DOHH2 (cell line): ENCODE results near the gene KIAA1549.

Source experiments
- H3F3A ChIP-seq: fragments of 200-600 bp; sonication (generic), shearing (Covaris generic); 2 replicates; pipeline ENCODE4 v1.6.0; 2016; ENCODE audit warnings: antibody characterized with exemption, mild to moderate bottlenecking; ENCODE audit not compliant: control insufficient read depth, insufficient read depth
- H3K27ac ChIP-seq: fragments of 200-600 bp; sonication (generic); 2 replicates; pipeline ENCODE4 v1.5.1; 2014; ENCODE audit warnings: low read depth, mild to moderate bottlenecking, low read length, moderate library complexity
- H3K27me3 ChIP-seq: fragments of 200-600 bp; sonication (generic); 2 replicates; pipeline ENCODE4 v1.6.1; 2014; ENCODE audit warnings: mild to moderate bottlenecking, low read length, mixed read lengths; ENCODE audit not compliant: control insufficient read depth
- H3K36me3 ChIP-seq: fragments of 200-600 bp; sonication (generic); 2 replicates; pipeline ENCODE4 v1.6.1; 2014; ENCODE audit warnings: mild to moderate bottlenecking, low read length, moderate library complexity, mixed read lengths; ENCODE audit not compliant: control insufficient read depth
- H3K4me1 ChIP-seq: fragments of 200-600 bp; sonication (generic); 2 replicates; pipeline ENCODE4 v1.6.1; 2014; ENCODE audit warnings: mild to moderate bottlenecking, low read length, mixed read lengths; ENCODE audit not compliant: control insufficient read depth
- H3K4me2 ChIP-seq: fragments of 200-600 bp; sonication (generic); 2 replicates; pipeline ENCODE4 v1.6.0; 2014; ENCODE audit warnings: mild to moderate bottlenecking, low read length, moderate library complexity
- H3K4me3 ChIP-seq: fragments of 200-600 bp; sonication (generic); 2 replicates; pipeline ENCODE4 v1.5.1; 2014; ENCODE audit warnings: mild to moderate bottlenecking, low read length, mixed read lengths
- H3K79me2 ChIP-seq: fragments of 200-600 bp; sonication (generic); 2 replicates; pipeline ENCODE4 v1.6.1; 2014; ENCODE audit warnings: mild to moderate bottlenecking, low read length, mixed read lengths; ENCODE audit not compliant: control insufficient read depth
- H3K9me2 ChIP-seq: fragments of 200-600 bp; sonication (generic); replicated peaks from 2 replicates; pipeline ENCODE4 v1.6.1; 2014; ENCODE audit warnings: mild to moderate bottlenecking, low read length, mixed read lengths; ENCODE audit not compliant: control insufficient read depth
- H3K9me3 ChIP-seq: fragments of 200-600 bp; sonication (generic); 2 replicates; pipeline ENCODE4 v1.6.1; 2014; ENCODE audit warnings: antibody characterized with exemption, low read length, mixed read lengths; ENCODE audit not compliant: control insufficient read depth, insufficient read depth
- H4K20me1 ChIP-seq: fragments of 200-600 bp; sonication (generic); 2 replicates; pipeline ENCODE4 v1.6.0; 2014; ENCODE audit warnings: low read depth, mild to moderate bottlenecking, antibody characterized with exemption, low read length, moderate library complexity; ENCODE audit not compliant: control insufficient read depth, insufficient read depth
- CTCF ChIP-seq: fragments of 200-600 bp; sonication (generic); IDR thresholded peaks from one replicate; pipeline ENCODE4 v1.5.1; 2014; ENCODE audit warnings: antibody characterized with exemption, mild to moderate bottlenecking, low read depth, low read length; ENCODE audit not compliant: poor library complexity, severe bottlenecking
- EZH2phosphoT487 ChIP-seq: fragments of 200-600 bp; sonication (generic); IDR thresholded peaks from 2 replicates; pipeline ENCODE4 v1.6.1; 2017; ENCODE audit warnings: borderline replicate concordance, mild to moderate bottlenecking, antibody characterized with exemption, low read length, moderate library complexity, mixed read lengths

The KIAA1549 gene

GRCh38 chr7:138999414-138999813 lies 18.2 kb upstream of the KIAA1549 start:
- no peaks in the 10 kb centered on the region for H4K20me1 ChIP-seq
- peaks cover 2% of the 10 kb centered on the region; the same call in 1 of the 2 replicates for H3K9me3 ChIP-seq
- H3K9me2 ChIP-seq = no peaks in the 10 kb centered on the region; the same call in 1 of the 2 replicates
- no peaks in the 10 kb centered on the region for H3K27me3 ChIP-seq
- H3K4me2 ChIP-seq = no peak overlapping the region
- H3K4me3 ChIP-seq = no peak overlapping the region
- no peaks in the 10 kb centered on the region for H3F3A ChIP-seq
- no peak overlapping the region for H3K27ac ChIP-seq
- H3K79me2 ChIP-seq = no peaks in the 10 kb centered on the region
- TF ChIP-seq CTCF (no peak), EZH2phosphoT487 (no peak)
- H3K4me1 ChIP-seq = no peaks in the 10 kb centered on the region
- no peaks in the 10 kb centered on the region for H3K36me3 ChIP-seq

- no peaks in the 10 kb centered on the region for H3K4me1 ChIP-seq
- peaks cover 7% of the 10 kb centered on the region; the same call in 1 of the 2 replicates for H3K9me3 ChIP-seq
- no peak overlapping the region for H3K4me3 ChIP-seq
- H3K36me3 ChIP-seq = no peaks in the 10 kb centered on the region
- H3K4me2 ChIP-seq = no peak overlapping the region
- H4K20me1 ChIP-seq = no peaks in the 10 kb centered on the region
- TF ChIP-seq EZH2phosphoT487 = no peak
- TF ChIP-seq CTCF = no peak
- H3K9me2 ChIP-seq = no peaks in the 10 kb centered on the region; the same call in 1 of the 2 replicates
- no peaks in the 10 kb centered on the region for H3F3A ChIP-seq
- no peaks in the 10 kb centered on the region for H3K27me3 ChIP-seq
- H3K27ac ChIP-seq = no peak overlapping the region
- no peaks in the 10 kb centered on the region for H3K79me2 ChIP-seq
Measured at GRCh38 chr7:138992052-138992531, 10.9 kb upstream of the KIAA1549 start.

GRCh38 chr7:138987686-138988085 lies 6.5 kb upstream of the KIAA1549 start:
- H3K4me3 ChIP-seq = no peak overlapping the region
- no peaks in the 10 kb centered on the region for H3K79me2 ChIP-seq
- H3K27ac ChIP-seq = no peak overlapping the region
- no peak overlapping the region for H3K4me2 ChIP-seq
- H3K36me3 ChIP-seq = no peaks in the 10 kb centered on the region
- TF ChIP-seq EZH2phosphoT487 = no peak
- no peak for TF ChIP-seq CTCF
- peaks cover 6% of the 10 kb centered on the region for H3K27me3 ChIP-seq
- no peaks in the 10 kb centered on the region for H3K9me2 ChIP-seq
- H3F3A ChIP-seq = no peaks in the 10 kb centered on the region
- peaks cover 7% of the 10 kb centered on the region; the same call in 1 of the 2 replicates for H3K9me3 ChIP-seq
- no peaks in the 10 kb centered on the region for H3K4me1 ChIP-seq
- no peaks in the 10 kb centered on the region for H4K20me1 ChIP-seq
